ENCODE results near the gene CDSN.

DNA sequence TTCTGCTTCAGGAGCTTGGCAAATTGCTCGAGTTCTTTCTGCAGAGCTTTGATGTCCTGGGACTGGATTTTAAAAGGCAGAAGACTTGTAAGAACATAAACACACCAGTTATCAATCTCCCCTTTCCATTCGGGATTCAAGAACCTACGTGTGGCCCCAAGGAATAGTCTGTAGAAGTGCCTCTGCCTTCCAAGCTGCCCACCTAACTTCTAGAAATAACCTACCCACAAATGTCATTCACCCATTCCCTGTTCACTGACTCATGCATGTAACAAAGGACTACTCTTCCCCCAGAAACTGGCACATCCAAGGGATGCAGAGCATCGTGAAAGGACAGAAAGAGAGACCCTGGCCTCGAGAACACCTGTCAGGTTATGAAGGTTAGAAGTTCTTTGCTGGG is 45.7 kb upstream of the CDSN start:
- TF ChIP-seq, protein P1, sequence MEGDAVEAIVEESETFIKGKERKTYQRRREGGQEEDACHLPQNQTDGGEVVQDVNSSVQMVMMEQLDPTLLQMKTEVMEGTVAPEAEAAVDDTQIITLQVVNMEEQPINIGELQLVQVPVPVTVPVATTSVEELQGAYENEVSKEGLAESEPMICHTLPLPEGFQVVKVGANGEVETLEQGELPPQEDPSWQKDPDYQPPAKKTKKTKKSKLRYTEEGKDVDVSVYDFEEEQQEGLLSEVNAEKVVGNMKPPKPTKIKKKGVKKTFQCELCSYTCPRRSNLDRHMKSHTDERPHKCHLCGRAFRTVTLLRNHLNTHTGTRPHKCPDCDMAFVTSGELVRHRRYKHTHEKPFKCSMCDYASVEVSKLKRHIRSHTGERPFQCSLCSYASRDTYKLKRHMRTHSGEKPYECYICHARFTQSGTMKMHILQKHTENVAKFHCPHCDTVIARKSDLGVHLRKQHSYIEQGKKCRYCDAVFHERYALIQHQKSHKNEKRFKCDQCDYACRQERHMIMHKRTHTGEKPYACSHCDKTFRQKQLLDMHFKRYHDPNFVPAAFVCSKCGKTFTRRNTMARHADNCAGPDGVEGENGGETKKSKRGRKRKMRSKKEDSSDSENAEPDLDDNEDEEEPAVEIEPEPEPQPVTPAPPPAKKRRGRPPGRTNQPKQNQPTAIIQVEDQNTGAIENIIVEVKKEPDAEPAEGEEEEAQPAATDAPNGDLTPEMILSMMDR (IDR thresholded peaks at IDR 0.05) = no peak
- no peak for TF ChIP-seq POLR2A (IDR thresholded peaks at IDR 0.05)
